Articular chondrocyte of knee joint (primary cell): ENCODE results near the gene PDZD2. TPM values are rescaled to one million over a fixed set of nuclear protein-coding genes. Genes with fewer than 3 reads are reported as not detected.

Source experiments
- small RNA-seq: library from RNA; depleted of rRNA; stranded (forward); fragments of <200 nt; gene quantifications from one replicate; pipeline ENCODE3, GENCODE V24; 2012
- total RNA-seq: library from RNA; depleted of rRNA; stranded (reverse); fragments of >200 nt; gene quantifications from 2 replicates; pipeline ENCODE4 v1.2.3, GENCODE V29; 2012

Gene PDZD2
- 0.13 and 0.76 TPM in 2 replicates for total RNA-seq

GRCh38 chr5:31638748-31639418, at the start of gene PDZD2:
Gene PDZD2, plus strand, starts transcription at chr5:31639131.

Small RNA genes lying within 50 kb of the gene (small RNA-seq; reads per million reads assigned to genes)
- gene AC025458.1 (not detected), gene MIR4279 (not detected), gene RF00019 (not detected), gene RNU6-358P (not detected), gene RNU6-363P (not detected), gene RNU6-760P (not detected)

Other genes starting within 250 kb of the PDZD2 start
- 36.5 and 38.7 TPM in 2 replicates for gene DROSHA, start 107.0 kb upstream of the PDZD2 start, total RNA-seq
- gene C5orf22, start 106.8 kb upstream of the PDZD2 start, total RNA-seq = 29.9 and 39.9 TPM in 2 replicates